ENCODE measurements around the gene MKRN3. TPM values are rescaled to one million over a fixed set of nuclear protein-coding genes. Genes with fewer than 3 reads are reported as not detected.

The MKRN3 gene
- total RNA-seq, 3 donors from 2014 or later: 0.16 to 0.98 TPM; not detected in 1

DNA sequence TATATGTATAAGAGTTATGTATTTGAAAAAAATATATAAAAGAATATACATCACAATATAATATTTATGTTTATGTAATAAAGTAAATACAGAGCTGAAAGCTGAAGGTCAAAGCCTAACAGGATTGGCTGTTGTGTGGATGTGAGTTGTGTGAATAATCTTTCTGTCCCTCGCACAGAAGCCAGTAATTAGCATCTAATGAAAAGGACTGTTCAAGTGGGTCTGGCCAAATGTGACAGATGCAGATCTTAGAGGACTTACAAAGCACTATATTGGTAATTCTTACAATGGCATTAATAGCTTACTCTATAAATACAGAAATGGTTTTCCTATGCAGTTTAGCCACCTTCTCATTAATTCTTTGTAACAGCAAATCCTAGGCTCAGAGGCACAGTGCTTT lies 2.4 kb downstream of the MKRN3 start:
- DNase-seq (ENCODE audit: low spot score in 2 of 2): no peak
- H3K36me3 ChIP-seq: no peaks in the 10 kb centered on the region
- intact Hi-C loops (cut with DNase I; ENCODE audit: low total_unique reads): no loop called here
- no peak overlapping the region for H3K4me3 ChIP-seq
- TF ChIP-seq POLR2A (IDR thresholded peaks at IDR 0.05): no peak
- no peak for TF ChIP-seq POLR2AphosphoS5 (IDR thresholded peaks at IDR 0.05)
- H3K27ac ChIP-seq: no peak overlapping the region
- H3K9me3 ChIP-seq: peaks cover 8 to 16% of the 10 kb centered on the region in 2 donors
- no peaks in the 10 kb centered on the region for H3K4me1 ChIP-seq
- no peaks in the 10 kb centered on the region for H3K27me3 ChIP-seq

DNA sequence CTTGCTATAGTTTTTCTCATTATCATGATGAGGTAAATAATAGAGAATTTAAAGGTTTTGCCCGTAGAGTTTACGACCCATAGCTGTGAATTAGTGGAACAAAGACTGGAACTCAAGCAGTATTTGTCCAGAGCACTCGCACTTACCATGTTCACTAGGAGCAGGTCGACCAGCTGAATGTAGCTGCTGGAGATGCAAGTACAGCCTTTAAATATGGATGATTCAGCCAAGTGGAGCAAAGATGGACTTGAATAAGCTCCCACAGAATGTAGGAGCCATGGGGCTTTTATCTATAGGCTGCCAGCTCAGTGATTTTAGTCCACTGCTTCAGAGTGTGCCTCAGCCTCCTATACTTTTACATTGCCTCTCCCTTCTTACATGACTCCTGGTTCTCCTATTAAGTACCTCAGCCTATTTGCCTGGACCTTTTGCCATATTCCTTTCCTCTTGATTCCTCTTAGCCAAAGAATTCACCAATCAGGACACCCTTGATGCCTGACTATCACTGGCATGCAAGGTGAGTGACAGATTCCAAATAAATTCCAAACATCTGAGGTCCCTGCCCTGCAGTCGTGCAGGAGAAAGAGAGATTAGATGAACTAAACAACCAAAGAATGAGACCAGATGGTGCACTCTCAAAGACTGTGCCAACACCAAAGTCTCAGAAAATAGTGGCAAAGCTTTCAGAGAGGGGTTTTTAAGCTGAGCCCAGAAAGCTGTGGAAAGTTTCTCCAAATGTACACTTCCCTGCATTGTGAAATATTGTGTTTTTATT lies 3.9 kb downstream of the MKRN3 start:
- H3K9me3 ChIP-seq: peaks cover 8 to 16% of the 10 kb centered on the region in 2 donors
- H3K4me3 ChIP-seq: no peak overlapping the region
- no peaks in the 10 kb centered on the region for H3K27me3 ChIP-seq
- intact Hi-C loops (cut with DNase I; ENCODE audit: low total_unique reads): no loop called here
- H3K27ac ChIP-seq: no peak overlapping the region
- no peaks in the 10 kb centered on the region for H3K36me3 ChIP-seq
- no peak for TF ChIP-seq POLR2A (IDR thresholded peaks at IDR 0.05)
- TF ChIP-seq, protein P1, sequence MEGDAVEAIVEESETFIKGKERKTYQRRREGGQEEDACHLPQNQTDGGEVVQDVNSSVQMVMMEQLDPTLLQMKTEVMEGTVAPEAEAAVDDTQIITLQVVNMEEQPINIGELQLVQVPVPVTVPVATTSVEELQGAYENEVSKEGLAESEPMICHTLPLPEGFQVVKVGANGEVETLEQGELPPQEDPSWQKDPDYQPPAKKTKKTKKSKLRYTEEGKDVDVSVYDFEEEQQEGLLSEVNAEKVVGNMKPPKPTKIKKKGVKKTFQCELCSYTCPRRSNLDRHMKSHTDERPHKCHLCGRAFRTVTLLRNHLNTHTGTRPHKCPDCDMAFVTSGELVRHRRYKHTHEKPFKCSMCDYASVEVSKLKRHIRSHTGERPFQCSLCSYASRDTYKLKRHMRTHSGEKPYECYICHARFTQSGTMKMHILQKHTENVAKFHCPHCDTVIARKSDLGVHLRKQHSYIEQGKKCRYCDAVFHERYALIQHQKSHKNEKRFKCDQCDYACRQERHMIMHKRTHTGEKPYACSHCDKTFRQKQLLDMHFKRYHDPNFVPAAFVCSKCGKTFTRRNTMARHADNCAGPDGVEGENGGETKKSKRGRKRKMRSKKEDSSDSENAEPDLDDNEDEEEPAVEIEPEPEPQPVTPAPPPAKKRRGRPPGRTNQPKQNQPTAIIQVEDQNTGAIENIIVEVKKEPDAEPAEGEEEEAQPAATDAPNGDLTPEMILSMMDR (IDR thresholded peaks at IDR 0.05): no peak
- TF ChIP-seq POLR2AphosphoS5 (IDR thresholded peaks at IDR 0.05): no peak
- no peaks in the 10 kb centered on the region for H3K4me1 ChIP-seq
- DNase-seq (ENCODE audit: low spot score in 2 of 2): no peak

DNA sequence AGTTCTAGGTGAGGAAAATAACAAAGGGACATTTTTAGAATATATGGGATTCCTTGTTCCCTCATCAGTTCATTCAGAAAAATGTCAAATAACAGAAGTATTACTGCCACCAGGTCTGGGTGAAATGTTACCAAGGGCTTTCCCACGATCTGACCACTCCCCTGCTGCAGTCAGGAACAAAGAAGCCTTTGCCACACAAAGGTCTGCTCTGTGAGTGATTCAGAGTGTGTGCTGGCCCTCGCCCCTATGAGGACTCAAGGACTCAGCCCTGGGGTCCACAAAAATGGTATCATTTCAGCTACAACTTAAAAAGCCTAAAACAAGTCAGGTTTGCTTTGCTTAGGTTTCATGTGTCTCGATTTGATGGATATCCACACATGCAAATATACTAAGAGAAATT lies 5.0 kb downstream of the MKRN3 start:
- Histone ChIP-seq H3K4me1 (no peaks in the 10 kb centered on the region), H3K27me3 (no peaks in the 10 kb centered on the region), H3K36me3 (no peaks in the 10 kb centered on the region), H3K9me3 (peaks cover 7 to 13% of the 10 kb centered on the region in 2 donors), H3K4me3 (no peak overlapping the region), H3K27ac (no peak overlapping the region)
- TF ChIP-seq, protein P1 (IDR thresholded peaks at IDR 0.05): no peak
- TF ChIP-seq POLR2AphosphoS5 (IDR thresholded peaks at IDR 0.05) (no peak), POLR2A (IDR thresholded peaks at IDR 0.05) (no peak)
- intact Hi-C loops (cut with DNase I; ENCODE audit: low total_unique reads): no loop called here
- no peak for DNase-seq (ENCODE audit: low spot score in 2 of 2)

DNA sequence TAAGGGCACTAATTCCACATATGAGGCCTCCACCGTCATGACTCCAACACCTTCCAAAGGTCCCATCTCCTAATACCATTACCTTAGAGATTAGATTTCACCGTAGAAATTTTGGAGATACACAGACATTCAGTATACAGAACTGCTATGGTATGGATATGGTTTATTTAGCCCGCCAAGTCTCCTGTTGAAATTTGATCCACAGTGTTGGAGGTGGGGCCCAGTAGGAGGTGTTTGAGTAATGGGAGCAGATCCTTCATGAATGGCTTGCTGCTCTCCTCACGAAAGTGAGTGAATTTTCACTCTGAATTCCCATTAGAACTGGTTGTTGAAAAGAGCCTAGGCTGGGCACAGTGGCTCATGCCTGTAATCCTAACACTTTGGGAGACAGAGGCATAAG lies 7.4 kb downstream of the MKRN3 start:
- Histone ChIP-seq H3K4me1 (no peaks in the 10 kb centered on the region), H3K9me3 (no peaks in the 10 kb centered on the region), H3K27me3 (no peaks in the 10 kb centered on the region), H3K4me3 (no peak overlapping the region), H3K27ac (no peak overlapping the region), H3K36me3 (no peaks in the 10 kb centered on the region)
- TF ChIP-seq POLR2AphosphoS5 (IDR thresholded peaks at IDR 0.05) (no peak), POLR2A (IDR thresholded peaks at IDR 0.05) (no peak)
- TF ChIP-seq, protein P1 (IDR thresholded peaks at IDR 0.05): no peak
- intact Hi-C loops (cut with DNase I; ENCODE audit: low total_unique reads): no loop called here
- no peak for DNase-seq (ENCODE audit: low spot score in 2 of 2)

DNA sequence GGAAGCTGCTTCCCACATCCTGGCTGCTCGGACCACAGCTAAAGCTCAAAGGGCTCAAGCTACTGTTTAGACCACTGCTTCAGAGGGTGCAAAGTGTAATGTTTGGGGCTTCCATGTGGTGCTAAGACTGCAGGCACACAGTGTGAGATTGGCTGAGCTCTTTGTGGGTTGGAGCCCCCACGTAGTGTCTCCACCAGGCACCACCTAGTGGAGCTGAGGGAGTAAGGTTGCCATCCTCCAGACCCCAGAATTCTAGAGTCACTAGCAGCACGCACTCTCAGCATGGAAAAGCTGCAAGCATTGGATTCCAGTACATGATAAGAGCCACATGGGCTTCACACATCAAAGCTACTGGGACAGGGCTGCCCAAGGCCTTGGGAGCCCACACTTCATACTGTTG lies 9.3 kb downstream of the MKRN3 start:
- Histone ChIP-seq H3K27ac (no peak overlapping the region), H3K9me3 (no peaks in the 10 kb centered on the region), H3K4me3 (no peak overlapping the region), H3K36me3 (no peaks in the 10 kb centered on the region), H3K4me1 (no peaks in the 10 kb centered on the region), H3K27me3 (no peaks in the 10 kb centered on the region)
- no peak for TF ChIP-seq POLR2A (IDR thresholded peaks at IDR 0.05)
- no peak for TF ChIP-seq POLR2AphosphoS5 (IDR thresholded peaks at IDR 0.05)
- TF ChIP-seq, protein P1 (IDR thresholded peaks at IDR 0.05): no peak
- no peak for DNase-seq (ENCODE audit: low spot score in 2 of 2)
- intact Hi-C loops (cut with DNase I; ENCODE audit: low total_unique reads): no loop called here

Data from breast epithelium (tissue), 4 donors.